T-helper 22 cell (primary cell): ENCODE results near the gene GH1.
"Not testable (repeated sequence)": the region's sequence is repeated elsewhere in the genome, so short reads cannot be mapped to it uniquely, and the experiment has no call there.

Experiments used
- DNase-seq: peaks from one replicate; pipeline ENCODE4 v3.0.0-alpha.2; 2020; ENCODE audit warnings: low read depth

Gene GH1

GRCh38 chr17:63918789-63919305 is at the start of gene GH1:
Gene GH1 (minus strand): TSS chr17:63918839. CDS start chr17:63918776, 63 bp downstream.
- DNase-seq: not testable (repeated sequence)

GRCh38 chr17:63967953-63968352 is 49.3 kb upstream of the GH1 start:
- no peak for DNase-seq

- DNase-seq: no peak
Measured at GRCh38 chr17:63966646-63967264, 48.1 kb upstream of the GH1 start.

GRCh38 chr17:63963123-63963522 is 44.5 kb upstream of the GH1 start:
- no peak for DNase-seq

- DNase-seq: no peak
Measured at GRCh38 chr17:63962298-63962744, 43.7 kb upstream of the GH1 start.

- DNase-seq: peak; percentile 39
Measured at GRCh38 chr17:63961355-63962212, 42.9 kb upstream of the GH1 start.

DNA sequence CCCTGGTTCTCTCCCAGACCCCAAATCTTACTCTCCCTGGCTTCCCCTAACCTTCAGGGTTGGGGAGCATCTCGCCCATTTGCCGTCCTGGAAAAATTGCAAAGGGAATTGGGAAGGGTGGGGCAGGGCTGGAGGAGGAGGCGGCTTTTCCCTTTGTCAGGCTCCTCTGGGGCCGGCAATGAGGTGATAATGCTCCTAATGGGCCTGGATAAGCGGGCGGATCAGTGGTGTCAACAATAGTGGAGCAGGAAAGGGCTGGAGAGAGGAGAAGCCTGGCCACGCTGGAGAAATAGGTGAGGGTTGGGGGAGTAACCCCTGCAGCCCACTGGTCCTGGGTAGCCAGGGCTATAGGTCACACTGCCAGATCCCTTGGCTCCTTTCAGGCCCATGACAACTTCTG is 41.8 kb upstream of the GH1 start:
- DNase-seq: no peak

- no peak for DNase-seq
Measured at GRCh38 chr17:63960006-63960405, 41.4 kb upstream of the GH1 start.

GRCh38 chr17:63956296-63956920 is 37.8 kb upstream of the GH1 start:
- no peak for DNase-seq

GRCh38 chr17:63955791-63956190 is 37.2 kb upstream of the GH1 start:
- DNase-seq: no peak

DNA sequence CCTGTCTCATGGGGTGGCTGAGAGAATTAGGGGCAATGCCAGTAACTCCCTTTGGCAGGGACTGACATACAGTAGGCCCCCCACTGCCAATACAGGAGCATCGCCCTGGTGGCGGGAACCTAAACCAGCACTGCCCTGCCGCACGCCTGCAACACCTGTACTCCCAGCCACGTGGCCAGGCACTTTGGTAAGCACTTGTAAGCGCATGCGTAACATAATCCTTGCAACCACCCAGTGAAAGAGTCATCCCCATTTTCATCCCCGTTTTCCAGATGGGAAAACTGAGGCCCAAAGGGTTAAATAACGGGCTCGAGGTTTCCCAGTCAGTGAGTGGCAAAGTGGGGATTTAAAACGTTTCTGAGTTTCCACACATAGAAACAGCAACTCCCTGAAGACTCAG is 36.6 kb upstream of the GH1 start:
- no peak for DNase-seq

DNA sequence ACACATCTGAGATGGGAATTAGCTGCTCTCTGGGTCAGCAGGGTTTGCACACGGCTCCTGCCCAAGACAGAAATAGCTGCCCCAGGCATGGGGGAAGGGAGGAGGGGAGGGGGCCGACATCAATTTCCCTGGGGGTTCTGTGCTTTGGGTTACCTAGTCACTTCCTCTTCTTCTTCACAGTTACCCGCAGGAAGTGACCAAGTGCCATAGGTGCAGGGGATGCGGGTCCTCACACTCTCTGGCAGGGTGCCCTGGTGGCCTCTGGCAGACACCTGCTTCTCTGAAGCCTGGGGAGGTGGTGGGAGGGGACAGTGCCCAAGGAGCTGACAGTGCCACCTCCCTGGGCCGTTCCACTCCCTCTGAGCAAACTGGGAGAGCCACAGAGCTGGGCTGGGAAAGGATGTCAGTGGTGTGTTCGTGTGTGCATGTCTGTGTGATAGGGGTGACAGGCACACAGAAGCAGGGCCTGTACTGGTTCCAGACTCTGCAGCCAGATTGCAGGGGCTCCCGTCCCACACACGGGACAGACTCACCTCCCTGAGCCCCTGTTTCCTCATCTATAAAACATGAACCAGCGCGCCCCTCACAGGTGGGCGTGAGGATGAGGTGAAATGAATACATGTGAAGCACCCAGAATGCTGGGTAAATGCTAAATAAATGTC is 35.9 kb upstream of the GH1 start:
- DNase-seq: no peak

- no peak for DNase-seq
Measured at GRCh38 chr17:63950940-63951907, 32.6 kb upstream of the GH1 start.

DNA sequence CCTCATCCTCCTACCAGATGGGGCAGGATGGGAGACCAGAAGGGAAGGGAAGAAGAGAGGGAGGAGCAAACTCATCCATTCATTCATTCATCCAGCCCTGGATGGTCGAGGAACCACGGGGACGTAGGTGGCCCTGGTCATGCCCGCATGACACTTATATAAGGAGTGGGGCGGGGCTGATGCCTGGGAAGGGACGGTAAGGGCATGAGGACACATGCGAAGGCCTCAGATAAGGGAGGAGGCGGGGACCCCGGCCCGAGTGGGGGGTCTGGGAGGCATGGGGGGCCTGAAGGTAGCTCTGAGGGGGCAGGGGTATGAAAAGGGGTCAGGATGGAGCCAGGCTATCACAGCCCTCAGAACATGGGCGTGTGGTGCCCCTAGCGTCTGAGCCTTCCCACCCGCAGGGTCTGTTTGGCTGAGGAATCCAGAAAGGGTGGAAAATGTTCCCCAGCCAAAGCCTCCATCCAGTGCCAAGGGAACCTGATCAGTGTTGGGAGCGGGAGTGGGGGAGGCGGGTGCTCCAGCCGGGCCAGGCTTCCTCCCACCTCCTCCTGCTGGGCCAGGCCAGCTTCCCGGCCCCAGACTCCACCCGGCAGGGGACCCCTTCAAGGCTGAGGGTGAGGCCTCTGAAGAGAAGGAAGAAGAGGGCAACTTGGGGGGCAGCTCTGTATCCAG is 31.1 kb upstream of the GH1 start:
- DNase-seq: no peak

GRCh38 chr17:63948521-63948920 is 29.9 kb upstream of the GH1 start:
- DNase-seq: no peak

DNA sequence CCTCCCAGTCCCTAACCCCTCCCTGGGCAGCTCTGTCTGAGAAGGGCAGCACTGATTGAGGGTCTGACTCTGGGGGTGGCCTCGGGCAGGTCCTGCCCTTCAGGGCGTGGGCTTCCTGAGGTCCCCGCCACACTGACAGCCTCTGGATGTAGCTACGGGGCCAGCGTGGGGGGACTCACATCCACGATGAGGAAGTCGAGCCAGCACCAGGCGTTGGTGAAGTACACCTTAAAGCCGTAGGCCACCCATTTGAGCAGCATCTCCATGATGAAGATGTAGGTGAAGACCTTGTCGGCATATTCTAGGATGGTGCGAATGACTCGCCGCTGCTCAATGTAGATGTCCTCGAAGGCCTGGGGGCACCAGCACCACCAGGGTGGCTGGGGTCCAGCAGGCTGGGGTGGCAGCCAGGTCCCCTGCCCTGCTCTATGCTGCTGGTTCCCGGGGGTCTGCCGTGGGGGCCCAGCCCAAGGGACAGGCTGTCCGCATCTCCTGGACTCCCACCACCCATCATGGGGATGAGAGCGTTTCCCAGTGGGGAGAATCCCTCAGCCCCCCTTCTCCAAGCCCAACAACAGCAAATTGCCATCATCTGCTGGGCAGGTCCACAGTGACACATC is 29.2 kb upstream of the GH1 start:
- DNase-seq: no peak

DNA sequence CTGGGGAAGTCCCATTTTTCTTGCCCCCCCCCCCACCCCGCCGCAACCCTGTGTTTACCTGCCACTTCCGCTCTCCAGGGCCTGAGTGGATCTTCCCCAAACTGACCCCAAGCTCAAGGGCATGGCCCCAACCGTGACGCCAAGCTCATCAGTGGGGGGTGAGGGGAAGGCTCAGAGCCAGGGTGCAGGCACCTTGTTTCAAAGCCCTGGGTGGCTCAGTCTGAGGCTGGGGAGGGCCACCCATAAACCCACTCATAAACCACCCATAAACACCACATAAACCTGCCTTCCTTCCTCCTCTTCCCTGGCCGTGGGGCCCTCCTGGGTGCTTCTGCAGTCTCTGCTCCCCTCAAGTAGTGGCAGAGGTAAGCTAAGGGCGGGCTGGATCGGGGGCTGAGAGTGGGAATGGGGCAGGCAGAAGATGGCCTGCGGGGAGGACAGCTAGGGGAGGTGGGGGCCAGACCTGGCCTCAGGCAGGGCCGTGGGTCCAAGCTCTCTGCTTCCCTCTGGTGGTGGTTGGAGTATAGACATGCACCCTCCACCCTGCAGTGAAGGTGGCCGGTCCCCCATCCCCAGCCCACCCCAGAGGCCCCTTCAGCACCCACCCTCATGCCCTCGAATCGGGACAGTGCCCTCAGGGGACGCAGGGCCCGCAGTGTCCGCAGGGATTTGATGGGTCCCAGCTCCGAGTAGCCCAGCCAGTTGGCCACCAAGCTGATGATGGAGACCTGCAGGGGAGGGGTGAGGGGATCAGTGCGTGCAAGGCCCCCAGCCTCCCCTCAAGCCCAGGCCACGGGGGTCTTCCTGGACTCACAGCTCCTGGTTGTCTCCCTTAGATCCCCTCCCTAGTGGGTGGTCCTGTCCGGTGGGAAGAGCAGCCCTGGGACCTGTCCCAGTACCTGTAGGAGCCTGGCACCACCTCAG is 28.1 kb upstream of the GH1 start:
- DNase-seq: peak; percentile 23

DNA sequence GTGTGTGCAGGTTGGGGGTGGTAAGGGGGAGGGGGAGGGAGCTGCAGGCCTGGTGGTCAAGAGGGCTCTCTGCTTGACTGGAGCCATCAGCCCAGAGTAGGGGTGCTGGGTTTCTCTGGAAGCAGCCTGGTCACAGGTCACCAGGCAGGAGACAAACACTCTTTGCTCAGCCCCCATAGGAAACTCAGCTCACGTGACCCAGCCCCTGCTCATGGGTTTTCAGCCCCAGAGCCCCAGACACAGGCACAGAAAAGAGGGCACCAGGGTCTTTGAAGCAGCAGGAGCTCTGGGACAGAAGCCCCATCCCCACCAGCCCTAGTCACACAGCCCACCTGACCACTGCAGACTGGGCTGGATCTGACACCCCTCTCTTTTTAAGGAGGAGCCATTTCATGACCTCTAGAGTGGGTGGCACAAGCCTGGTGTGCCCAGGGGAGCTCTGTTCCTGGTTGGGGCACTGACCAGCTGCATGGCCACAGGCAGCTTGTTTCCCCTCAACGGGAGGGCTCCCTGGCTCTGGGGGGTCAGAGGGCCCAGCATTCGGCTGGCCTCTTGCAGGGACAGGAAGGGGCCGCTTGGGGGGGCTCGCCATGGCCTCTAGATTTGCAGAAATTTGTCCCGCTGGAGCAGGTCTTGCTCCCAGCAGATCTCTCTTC is 27.3 kb upstream of the GH1 start:
- DNase-seq: no peak
